ENCODE results near the gene PCDH9.

The PCDH9 gene

GRCh38 chr13:66468656-66469055 is 761.5 kb downstream of the PCDH9 start:
- Histone ChIP-seq H3K4me1 (ENCODE audit: low read depth, poor library complexity, severe bottlenecking) (no peaks in the 10 kb centered on the region), H3K36me3 (ENCODE audit: insufficient read depth) (no peaks in the 10 kb centered on the region), H3K9ac (no peak overlapping the region), H3K27me3 (ENCODE audit: insufficient read depth, low read depth) (no peaks in the 10 kb centered on the region), H4K20me1 (ENCODE audit: insufficient read depth) (no peaks in the 10 kb centered on the region), H3K27ac (no peak overlapping the region), H3K4me2 (no peak overlapping the region), H2AFZ (ENCODE audit: low read depth) (no peak overlapping the region), H3K79me2 (ENCODE audit: insufficient read depth, low read depth) (no peaks in the 10 kb centered on the region), H3K4me3 (IDR thresholded peaks at IDR 0.05; ENCODE audit: insufficient read depth, low read depth, low read length) (no peak overlapping the region)
- no peak for TF ChIP-seq CTCF (conservative IDR thresholded peaks at IDR 0.05; ENCODE audit: low read depth, low read length)

DNA sequence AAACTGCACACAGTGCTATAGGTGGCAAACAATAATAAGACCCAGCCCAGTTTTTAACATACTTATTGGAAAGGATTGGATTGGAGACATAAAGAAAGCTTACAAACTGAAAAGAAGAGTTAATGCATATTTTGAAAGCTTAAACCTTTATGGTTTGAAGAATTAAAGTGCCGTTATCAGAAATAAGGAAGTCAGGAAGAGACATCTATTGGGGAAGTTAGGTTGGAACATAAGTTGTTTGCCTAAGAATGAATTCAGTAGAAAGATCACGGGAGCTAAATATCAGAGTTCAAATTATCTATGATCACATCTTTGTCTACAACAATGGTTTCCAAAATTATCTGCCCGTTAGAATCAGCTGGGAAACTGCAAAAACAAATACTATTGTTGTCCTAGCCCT is 767.9 kb downstream of the PCDH9 start:
- TF ChIP-seq CTCF (conservative IDR thresholded peaks at IDR 0.05; ENCODE audit: low read depth, low read length): no peak
- Histone ChIP-seq H3K79me2 (ENCODE audit: insufficient read depth, low read depth) (no peaks in the 10 kb centered on the region), H3K4me3 (IDR thresholded peaks at IDR 0.05; ENCODE audit: insufficient read depth, low read depth, low read length) (no peak overlapping the region), H4K20me1 (ENCODE audit: insufficient read depth) (no peaks in the 10 kb centered on the region), H3K27me3 (ENCODE audit: insufficient read depth, low read depth) (no peaks in the 10 kb centered on the region), H2AFZ (ENCODE audit: low read depth) (no peak overlapping the region), H3K27ac (no peak overlapping the region), H3K4me2 (no peak overlapping the region), H3K4me1 (ENCODE audit: low read depth, poor library complexity, severe bottlenecking) (no peaks in the 10 kb centered on the region), H3K9ac (no peak overlapping the region), H3K36me3 (ENCODE audit: insufficient read depth) (no peaks in the 10 kb centered on the region)

GRCh38 chr13:66461021-66461420 is 769.1 kb downstream of the PCDH9 start:
- no peaks in the 10 kb centered on the region for H4K20me1 ChIP-seq (ENCODE audit: insufficient read depth)
- no peak overlapping the region for H3K27ac ChIP-seq
- no peak overlapping the region for H3K9ac ChIP-seq
- H3K27me3 ChIP-seq (ENCODE audit: insufficient read depth, low read depth): no peaks in the 10 kb centered on the region
- no peaks in the 10 kb centered on the region for H3K4me1 ChIP-seq (ENCODE audit: low read depth, poor library complexity, severe bottlenecking)
- TF ChIP-seq CTCF (conservative IDR thresholded peaks at IDR 0.05; ENCODE audit: low read depth, low read length): no peak
- H3K36me3 ChIP-seq (ENCODE audit: insufficient read depth): no peaks in the 10 kb centered on the region
- no peak overlapping the region for H3K4me3 ChIP-seq (IDR thresholded peaks at IDR 0.05; ENCODE audit: insufficient read depth, low read depth, low read length)
- H3K79me2 ChIP-seq (ENCODE audit: insufficient read depth, low read depth): no peaks in the 10 kb centered on the region
- no peak overlapping the region for H3K4me2 ChIP-seq
- H2AFZ ChIP-seq (ENCODE audit: low read depth): no peak overlapping the region

- Histone ChIP-seq H3K79me2 (ENCODE audit: insufficient read depth, low read depth) (no peaks in the 10 kb centered on the region), H3K36me3 (ENCODE audit: insufficient read depth) (no peaks in the 10 kb centered on the region), H3K4me2 (no peak overlapping the region), H3K4me1 (ENCODE audit: low read depth, poor library complexity, severe bottlenecking) (no peaks in the 10 kb centered on the region), H3K4me3 (IDR thresholded peaks at IDR 0.05; ENCODE audit: insufficient read depth, low read depth, low read length) (no peak overlapping the region), H3K27me3 (ENCODE audit: insufficient read depth, low read depth) (no peaks in the 10 kb centered on the region), H3K9ac (no peak overlapping the region), H3K27ac (no peak overlapping the region), H2AFZ (ENCODE audit: low read depth) (no peak overlapping the region), H4K20me1 (ENCODE audit: insufficient read depth) (no peaks in the 10 kb centered on the region)
- TF ChIP-seq CTCF (conservative IDR thresholded peaks at IDR 0.05; ENCODE audit: low read depth, low read length): no peak
Measured at GRCh38 chr13:66459634-66460033, 770.5 kb downstream of the PCDH9 start.

DNA sequence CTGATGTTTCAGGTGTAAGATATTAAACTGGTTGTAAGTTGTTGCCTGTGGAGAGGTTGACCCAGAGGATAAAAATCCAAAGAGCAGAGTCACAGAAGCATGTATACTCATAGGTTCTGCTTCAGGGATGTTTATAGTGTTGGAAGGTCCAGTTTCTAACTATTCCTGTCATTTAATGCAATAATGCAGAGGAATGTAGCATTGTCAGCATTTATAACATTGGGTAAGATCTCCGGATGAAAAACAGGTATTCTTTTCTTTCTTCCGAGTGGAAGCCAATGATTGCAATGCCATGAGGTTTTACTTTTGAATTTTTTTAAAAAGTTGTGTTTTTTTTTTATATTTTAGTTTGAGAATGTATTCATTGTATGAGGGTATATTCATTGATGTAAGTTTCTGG is 771.0 kb downstream of the PCDH9 start:
- Histone ChIP-seq H3K27me3 (ENCODE audit: insufficient read depth, low read depth) (no peaks in the 10 kb centered on the region), H3K27ac (no peak overlapping the region), H3K4me2 (no peak overlapping the region), H3K4me1 (ENCODE audit: low read depth, poor library complexity, severe bottlenecking) (no peaks in the 10 kb centered on the region), H2AFZ (ENCODE audit: low read depth) (no peak overlapping the region), H4K20me1 (ENCODE audit: insufficient read depth) (no peaks in the 10 kb centered on the region), H3K79me2 (ENCODE audit: insufficient read depth, low read depth) (no peaks in the 10 kb centered on the region), H3K4me3 (IDR thresholded peaks at IDR 0.05; ENCODE audit: insufficient read depth, low read depth, low read length) (no peak overlapping the region), H3K36me3 (ENCODE audit: insufficient read depth) (no peaks in the 10 kb centered on the region), H3K9ac (no peak overlapping the region)
- no peak for TF ChIP-seq CTCF (conservative IDR thresholded peaks at IDR 0.05; ENCODE audit: low read depth, low read length)

Data from KMS-11 (cell line).